Suprapubic skin (tissue), 4 donors: ENCODE measurements around the gene VAMP4. TPM values are rescaled to one million over a fixed set of nuclear protein-coding genes. Genes with fewer than 3 reads are reported as not detected.

Experiments
- DNase-seq, 2 donors: peaks; one replicate each; pipeline ENCODE4 v3.0.0-alpha.2; 2019; ENCODE audit warnings: low spot score in 2 of 2
- H3K27ac ChIP-seq: fragments of 200-600 bp; sonication (generic); one replicate; pipeline ENCODE4 v1.5.1; 2019
- H3K27me3 ChIP-seq: fragments of 200-600 bp; sonication (generic); one replicate; pipeline ENCODE4 v1.5.1; 2019
- H3K36me3 ChIP-seq: fragments of 200-600 bp; sonication (generic); one replicate; pipeline ENCODE4 v1.5.1; 2019
- H3K4me1 ChIP-seq: fragments of 200-600 bp; sonication (generic); one replicate; pipeline ENCODE4 v1.5.1; 2019
- H3K4me3 ChIP-seq: fragments of 200-600 bp; sonication (generic); one replicate; pipeline ENCODE4 v1.5.1; 2019; ENCODE audit warnings: mild to moderate bottlenecking
- H3K9me3 ChIP-seq: fragments of 200-600 bp; sonication (generic); one replicate; pipeline ENCODE4 v1.5.1; 2019
- CTCF ChIP-seq, 2 donors: fragments of 200-600 bp in 1 of 2; fragments of 450-650 bp in 1 of 2; sonication (generic) in 1 of 2; IDR thresholded peaks; one replicate each; pipeline ENCODE4 v1.5.1; 2016 to 2019; ENCODE audit warnings: antibody characterized with exemption in 2 of 2, mild to moderate bottlenecking in 1 of 2, moderate library complexity in 1 of 2
- EP300 ChIP-seq: sonication (generic); formaldehyde crosslinking; IDR thresholded peaks from one replicate; pipeline ENCODE4 v1.6.1; 2017; ENCODE audit warnings: antibody characterized with exemption
- POLR2A ChIP-seq, 2 donors: fragments of 450-650 bp; IDR thresholded peaks; one replicate each; pipeline ENCODE4 v1.6.1; 2017; ENCODE audit warnings: antibody characterized with exemption in 2 of 2, mild to moderate bottlenecking in 2 of 2, moderate library complexity in 2 of 2
- POLR2AphosphoS5 ChIP-seq, 3 donors: sonication (generic); formaldehyde crosslinking; IDR thresholded peaks; one replicate each; pipeline ENCODE4 v1.6.1; 2017; ENCODE audit warnings: antibody characterized with exemption in 3 of 3
- WGBS: methylation state at CpG from one replicate; pipeline ENCODE4 v1.1.5; 2018; 5-methylcytosine and 5-hydroxymethylcytosine counted together
- total RNA-seq, 4 donors: library from RNA; depleted of rRNA; stranded (reverse); fragments of >200 nt; gene quantifications; one replicate each; pipeline ENCODE4 v1.1.0, GENCODE V29; 2016

Gene VAMP4
- total RNA-seq, result 10 to 100 TPM in 3 of 4 donors, 1 to 10 TPM in 1; 9.3 to 23.3 (median 10.7) TPM

- DNase-seq, result peak; percentile 91 to 93
- H3K4me3 ChIP-seq, result peak within 1 kb of the TSS; percentile 89
- H3K36me3 ChIP-seq, result peaks cover 1% of the 10 kb centered on the region
- under 1% methylated on average over 29 of the region's 57 CpGs for WGBS
- peaks cover 35% of the 10 kb centered on the region for H3K4me1 ChIP-seq
- H3K9me3 ChIP-seq, result no peaks in the 10 kb centered on the region
- no peaks in the 10 kb centered on the region for H3K27me3 ChIP-seq
- H3K27ac ChIP-seq, result peak within 1 kb of the TSS; percentile 98
- peak; percentile 65 to 90 (median 67) for TF ChIP-seq POLR2AphosphoS5 (IDR thresholded peaks at IDR 0.05)
- TF ChIP-seq CTCF (IDR thresholded peaks at IDR 0.05), result no peak
- peak; percentile 31 to 83 for TF ChIP-seq POLR2A (IDR thresholded peaks at IDR 0.05)
- no peak for TF ChIP-seq EP300
These were observed at the start of gene VAMP4 for GRCh38 chr1:171741872-171742576. Gene VAMP4 (minus strand): TSS chr1:171742065. CDS start chr1:171738414, 3,651 bp downstream.

- no peaks in the 10 kb centered on the region for H3K27me3 ChIP-seq
- no peak for DNase-seq
- no peak overlapping the region for H3K27ac ChIP-seq
- no peaks in the 10 kb centered on the region for H3K9me3 ChIP-seq
- no peak overlapping the region for H3K4me3 ChIP-seq
- H3K36me3 ChIP-seq, result peaks cover 100% of the 10 kb centered on the region
- 89% methylated on average over 6 of the region's 6 CpGs for WGBS
- peaks cover 5% of the 10 kb centered on the region for H3K4me1 ChIP-seq
- no peak for TF ChIP-seq POLR2A (IDR thresholded peaks at IDR 0.05)
- TF ChIP-seq CTCF (IDR thresholded peaks at IDR 0.05), result no peak
- no peak for TF ChIP-seq EP300
- TF ChIP-seq POLR2AphosphoS5 (IDR thresholded peaks at IDR 0.05), result no peak
These were observed 48.5 kb upstream of the VAMP4 start for GRCh38 chr1:171790318-171790717.

- H3K36me3 ChIP-seq, result peaks cover 94% of the 10 kb centered on the region
- no peak for TF ChIP-seq CTCF (IDR thresholded peaks at IDR 0.05)
- no peak for TF ChIP-seq POLR2AphosphoS5 (IDR thresholded peaks at IDR 0.05)
- no peak for TF ChIP-seq POLR2A (IDR thresholded peaks at IDR 0.05)
- TF ChIP-seq EP300, result no peak
These were observed 46.8 kb upstream of the VAMP4 start for GRCh38 chr1:171788696-171789095.

GRCh38 chr1:171787686-171788480 lies 46.0 kb upstream of the VAMP4 start:
- TF ChIP-seq CTCF (IDR thresholded peaks at IDR 0.05) (no peak), EP300 (no peak), POLR2AphosphoS5 (IDR thresholded peaks at IDR 0.05) (no peak), POLR2A (IDR thresholded peaks at IDR 0.05) (no peak)
- H3K4me3 ChIP-seq, result no peak overlapping the region
- no peaks in the 10 kb centered on the region for H3K27me3 ChIP-seq
- H3K36me3 ChIP-seq, result peaks cover 88% of the 10 kb centered on the region
- peak overlapping the region; percentile 8 for H3K27ac ChIP-seq
- H3K4me1 ChIP-seq, result peaks cover 29% of the 10 kb centered on the region
- H3K9me3 ChIP-seq, result no peaks in the 10 kb centered on the region
- no peak for DNase-seq
- 94% methylated on average over 15 of the region's 15 CpGs for WGBS

More at GRCh38 chr1:171788696-171789095, 46.8 kb upstream of the VAMP4 start:
- no peak for DNase-seq
- Histone ChIP-seq H3K4me1 (peaks cover 21% of the 10 kb centered on the region), H3K9me3 (no peaks in the 10 kb centered on the region), H3K4me3 (no peak overlapping the region), H3K27me3 (no peaks in the 10 kb centered on the region), H3K27ac (peak overlapping the region; percentile 8)
- WGBS, result 81% methylated on average over 5 of the region's 5 CpGs

- no peak for DNase-seq
- Histone ChIP-seq H3K27ac (no peak overlapping the region), H3K9me3 (no peaks in the 10 kb centered on the region), H3K4me1 (peaks cover 38% of the 10 kb centered on the region), H3K4me3 (no peak overlapping the region), H3K27me3 (no peaks in the 10 kb centered on the region), H3K36me3 (peaks cover 75% of the 10 kb centered on the region)
- WGBS, result 98% methylated on average over 2 of the region's 2 CpGs
- no peak for TF ChIP-seq EP300
- no peak for TF ChIP-seq POLR2AphosphoS5 (IDR thresholded peaks at IDR 0.05)
- no peak for TF ChIP-seq CTCF (IDR thresholded peaks at IDR 0.05)
- no peak for TF ChIP-seq POLR2A (IDR thresholded peaks at IDR 0.05)
These were observed 44.7 kb upstream of the VAMP4 start for GRCh38 chr1:171786534-171786933.
